Pancreas (tissue), 10 donors: Measurements from ENCODE around the gene SELENBP1. TPM values are rescaled to one million over a fixed set of nuclear protein-coding genes. Genes with fewer than 3 reads are reported as not detected.

Experiments used
- ATAC-seq, 4 donors: fragments of 200-7000 bp; cut with Tn5 transposase; one replicate each; pipeline versions ENCODE4 v1.8.0 to v1.9.1; 2020; ENCODE audit warnings: mild to moderate bottlenecking in 4 of 4, moderate library complexity in 4 of 4
- DNase-seq, 6 donors: peaks; one replicate each; pipeline ENCODE4 v3.0.0-alpha.2; 2020
- FAIRE-seq: peaks from 2 replicates; lab custom pipeline; 2012; peaks lifted over from hg19 to GRCh38; lab: Jason Lieb, UNC
- H3K27ac ChIP-seq, 4 donors: fragments of 200-600 bp; sonication (generic); 1 replicate in 3 of 4; 2 replicates in 1 of 4; pipeline versions ENCODE4 v1.5.0 to v1.8.0; 2020
- H3K27me3 ChIP-seq, 4 donors: fragments of 200-600 bp; one replicate each; pipeline ENCODE4 v1.8.0; 2021
- H3K36me3 ChIP-seq, 3 donors: fragments of 200-600 bp; sonication (generic) in 1 of 3; one replicate each; pipeline versions ENCODE4 v1.5.0 to v1.8.0; 2020 to 2021
- H3K4me1 ChIP-seq, 3 donors: fragments of 200-600 bp; one replicate each; pipeline ENCODE4 v1.8.0; 2021
- H3K4me3 ChIP-seq, 4 donors: fragments of 200-600 bp; sonication (generic) in 2 of 4; one replicate each; pipeline versions ENCODE4 v1.5.0 to v1.8.0; 2020 to 2021
- H3K9me3 ChIP-seq, 4 donors: fragments of 200-600 bp; one replicate each; pipeline ENCODE4 v1.8.0; 2021
- CTCF ChIP-seq, 4 donors: fragments of 200-600 bp; sonication (generic) in 3 of 4; IDR thresholded peaks; one replicate each; pipeline versions ENCODE4 v1.5.0 to v1.8.0; 2021; ENCODE audit warnings: antibody characterized with exemption in 4 of 4
- WGBS, 2 donors: extraction: QIAGEN DNeasy Blood & Tissue Kit; methylation state at CpG; one replicate each; pipeline ENCODE4 v1.1.7; 2013; 5-methylcytosine and 5-hydroxymethylcytosine counted together
- intact Hi-C, 3 donors: fragments of 100-400 bp; cut with DNase I; formaldehyde crosslinking; loops; one replicate each; pipeline versions ENCODE4 v1.11.1 to v1.14.2; 2022
- polyA plus RNA-seq, 2 donors: library from polyadenylated mRNA; stranded (reverse); fragments of 200-250 nt; gene quantifications; one replicate each; pipeline ENCODE4 v1.2.3, GENCODE V29; 2013
- total RNA-seq, 6 donors: library from RNA; stranded (reverse); fragmentation: NEBNext Ultra II Directional in 4 of 6; extraction: Animal tissue kit (Norgen Biotek cat#: 25700) in 4 of 6; gene quantifications; one replicate each; pipeline versions ENCODE4 v1.2.1 to v1.2.4, GENCODE V29; 2021 to 2023
- donor health status: healthy with polysubstance abuse.
- donor health status: DM: no; HTN: no; CAD: no; lungs with moderate emphysema.
- donor health status: DM: no; HTN: no; CAD: no.
- donor health status: control.
- donor health status: control.
- donor health status: Bipolar disorder and iron deficiency.
- donor health status: DM: yes; HTN: yes; CAD: no.
- donor health status: DM: no; HTN: no; CAD: no.
- donor health status: DM: no; HTN: no; CAD: no.
- donor health status: DM: yes; HTN: yes; CAD: no.

SELENBP1 gene
- total and polyA plus RNA-seq, 8 donors, result 13.1 to 93.0 (median 30.6) TPM

- DNase-seq, result peak; percentile 71 to 85 (median 77)
- Histone ChIP-seq H3K27me3 (no peaks in the 10 kb centered on the region), H3K27ac (peak overlapping the region; percentile 27 to 74 (median 54)), H3K4me3 (peak overlapping the region in 3 of 4 donors; percentile 22 to 52 (median 30)), H3K9me3 (no peaks in the 10 kb centered on the region), H3K4me1 (peaks cover 13 to 21% (median 15%) of the 10 kb centered on the region in 3 donors), H3K36me3 (no peaks in the 10 kb centered on the region)
- no peak for FAIRE-seq
- intact Hi-C loops, result no loop called here
- TF ChIP-seq CTCF (IDR thresholded peaks at IDR 0.05), result no peak
- ATAC-seq, result peak; percentile 68 to 78 (median 75)
- whole genome bisulfite sequencing, 2 donors, result 9 to 14% methylated on average over 9 of the region's 9 CpGs
Measured at GRCh38 chr1:151371370-151372057, 991 bp downstream of the SELENBP1 start.

- ATAC-seq (no peak), FAIRE-seq (no peak), DNase-seq (no peak)
- peaks cover 13 to 21% (median 15%) of the 10 kb centered on the region in 3 donors for H3K4me1 ChIP-seq
- no peaks in the 10 kb centered on the region for H3K36me3 ChIP-seq
- H3K27me3 ChIP-seq, result no peaks in the 10 kb centered on the region
- intact Hi-C loops, result no loop called here
- 75 to 76% methylated on average over 6 of the region's 6 CpGs for WGBS, 2 donors
- no peak overlapping the region for H3K4me3 ChIP-seq
- H3K27ac ChIP-seq, result no peak overlapping the region
- no peaks in the 10 kb centered on the region for H3K9me3 ChIP-seq
- TF ChIP-seq CTCF (IDR thresholded peaks at IDR 0.05), result no peak
Measured at GRCh38 chr1:151370211-151370911, 2.1 kb downstream of the SELENBP1 start.

- 89% methylated on average over 15 of the region's 15 CpGs for WGBS, 2 donors
- Histone ChIP-seq H3K27me3 (no peaks in the 10 kb centered on the region), H3K4me1 (peaks cover 13 to 21% (median 15%) of the 10 kb centered on the region in 3 donors), H3K27ac (no peak overlapping the region), H3K4me3 (no peak overlapping the region), H3K36me3 (peaks cover 0 to 4% (median 0%) of the 10 kb centered on the region in 3 donors), H3K9me3 (no peaks in the 10 kb centered on the region)
- DNase-seq, result peak in 1 of 6 donors; percentile 60
- no peak for TF ChIP-seq CTCF (IDR thresholded peaks at IDR 0.05)
- no peak for FAIRE-seq
- no peak for ATAC-seq
- intact Hi-C loops, result no loop called here
Measured at GRCh38 chr1:151369621-151370048, 2.9 kb downstream of the SELENBP1 start.

- intact Hi-C loops, result no loop called here
- 92 to 95% methylated on average over 7 of the region's 7 CpGs for WGBS, 2 donors
- no peak overlapping the region for H3K4me3 ChIP-seq
- no peak overlapping the region for H3K27ac ChIP-seq
- FAIRE-seq (no peak), DNase-seq (no peak), ATAC-seq (no peak)
- H3K4me1 ChIP-seq, result peaks cover 13 to 21% (median 15%) of the 10 kb centered on the region in 3 donors
- H3K36me3 ChIP-seq, result peaks cover 0 to 8% (median 0%) of the 10 kb centered on the region in 3 donors
- no peaks in the 10 kb centered on the region for H3K9me3 ChIP-seq
- H3K27me3 ChIP-seq, result no peaks in the 10 kb centered on the region
- TF ChIP-seq CTCF (IDR thresholded peaks at IDR 0.05), result no peak
Measured at GRCh38 chr1:151369302-151369610, 3.2 kb downstream of the SELENBP1 start.
